Panc1 (cell line): ENCODE data around the gene SEMA3B.

Experiments
- POLR2AphosphoS5 ChIP-seq: IDR thresholded peaks from 2 replicates; pipeline ENCODE4 v1.6.1; 2012; ENCODE audit warnings: mild to moderate bottlenecking, low read depth, low read length, moderate library complexity
- TF ChIP-seq, protein P1 (sequence below): fragments of 450-650 bp; IDR thresholded peaks from 2 replicates; pipeline ENCODE4 v1.5.1; 2017; ENCODE audit warnings: mild to moderate bottlenecking

DNA sequence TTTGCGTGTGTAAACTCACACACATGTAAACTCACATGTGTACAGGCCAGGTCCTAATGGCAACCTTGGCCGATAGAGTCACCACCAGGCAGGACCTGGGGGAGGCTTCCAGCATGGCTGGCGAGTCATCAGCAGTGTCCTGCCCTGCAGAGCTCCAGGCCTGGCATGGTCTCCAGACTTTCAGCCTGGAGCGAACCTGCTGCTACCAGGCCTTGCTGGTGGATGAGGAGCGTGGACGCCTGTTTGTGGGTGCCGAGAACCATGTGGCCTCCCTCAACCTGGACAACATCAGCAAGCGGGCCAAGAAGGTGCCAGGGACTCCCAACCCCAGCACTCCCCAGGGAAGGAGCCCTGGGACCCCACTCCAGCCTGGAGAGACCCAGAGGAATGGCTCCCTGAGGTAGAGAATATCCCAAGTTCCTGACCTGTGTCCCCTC lies 1.0 kb downstream of the SEMA3B start:
- TF ChIP-seq, protein P1, sequence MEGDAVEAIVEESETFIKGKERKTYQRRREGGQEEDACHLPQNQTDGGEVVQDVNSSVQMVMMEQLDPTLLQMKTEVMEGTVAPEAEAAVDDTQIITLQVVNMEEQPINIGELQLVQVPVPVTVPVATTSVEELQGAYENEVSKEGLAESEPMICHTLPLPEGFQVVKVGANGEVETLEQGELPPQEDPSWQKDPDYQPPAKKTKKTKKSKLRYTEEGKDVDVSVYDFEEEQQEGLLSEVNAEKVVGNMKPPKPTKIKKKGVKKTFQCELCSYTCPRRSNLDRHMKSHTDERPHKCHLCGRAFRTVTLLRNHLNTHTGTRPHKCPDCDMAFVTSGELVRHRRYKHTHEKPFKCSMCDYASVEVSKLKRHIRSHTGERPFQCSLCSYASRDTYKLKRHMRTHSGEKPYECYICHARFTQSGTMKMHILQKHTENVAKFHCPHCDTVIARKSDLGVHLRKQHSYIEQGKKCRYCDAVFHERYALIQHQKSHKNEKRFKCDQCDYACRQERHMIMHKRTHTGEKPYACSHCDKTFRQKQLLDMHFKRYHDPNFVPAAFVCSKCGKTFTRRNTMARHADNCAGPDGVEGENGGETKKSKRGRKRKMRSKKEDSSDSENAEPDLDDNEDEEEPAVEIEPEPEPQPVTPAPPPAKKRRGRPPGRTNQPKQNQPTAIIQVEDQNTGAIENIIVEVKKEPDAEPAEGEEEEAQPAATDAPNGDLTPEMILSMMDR: no peak
- no peak for TF ChIP-seq POLR2AphosphoS5
